ENCODE data around the gene C6orf120.

C6orf120 gene

GRCh38 chr6:169726049-169726400 is 24.1 kb downstream of the C6orf120 start:
- no peak for DNase-seq

GRCh38 chr6:169726963-169727362 is 25.0 kb downstream of the C6orf120 start:
- DNase-seq, result no peak

- no peak for DNase-seq
Measured at GRCh38 chr6:169729961-169730360, 28.0 kb downstream of the C6orf120 start.

GRCh38 chr6:169738204-169738975 is 36.5 kb downstream of the C6orf120 start:
- DNase-seq, result no peak

GRCh38 chr6:169738976-169739529 is 37.1 kb downstream of the C6orf120 start:
- DNase-seq, result no peak

GRCh38 chr6:169741344-169741743 is 39.4 kb downstream of the C6orf120 start:
- no peak for DNase-seq

- DNase-seq, result no peak
Measured at GRCh38 chr6:169745405-169745804, 43.5 kb downstream of the C6orf120 start.

- DNase-seq, result no peak
Measured at GRCh38 chr6:169746556-169746955, 44.6 kb downstream of the C6orf120 start.

- DNase-seq, result peak; percentile 95
Measured at GRCh38 chr6:169751242-169752073, 49.5 kb downstream of the C6orf120 start, which contains the start of the genes DYNLT2 and ERMARD. DYNLT2 (minus strand) TSS chr6:169751572; CDS start chr6:169751458, 114 bp downstream. ERMARD (plus strand) TSS chr6:169751622; CDS start chr6:169751658, 36 bp downstream.

- DNase-seq, result no peak
Measured at GRCh38 chr6:169752074-169752623, 50.2 kb downstream of the C6orf120 start.

Measured in midbrain (tissue), 1 donor.